ENCODE data around the gene CIC. TPM values are rescaled to one million over a fixed set of nuclear protein-coding genes. Genes with fewer than 3 reads are reported as not detected.
A peak's percentile ranks its signal among the peaks of the same experiment; 100 is the strongest.
"Not testable (repeated sequence)": the region's sequence is repeated elsewhere in the genome, so short reads cannot be mapped to it uniquely, and the experiment has no call there.

CIC gene
- total RNA-seq, 1 donor from 2014 or later, result 34.6 TPM

DNA sequence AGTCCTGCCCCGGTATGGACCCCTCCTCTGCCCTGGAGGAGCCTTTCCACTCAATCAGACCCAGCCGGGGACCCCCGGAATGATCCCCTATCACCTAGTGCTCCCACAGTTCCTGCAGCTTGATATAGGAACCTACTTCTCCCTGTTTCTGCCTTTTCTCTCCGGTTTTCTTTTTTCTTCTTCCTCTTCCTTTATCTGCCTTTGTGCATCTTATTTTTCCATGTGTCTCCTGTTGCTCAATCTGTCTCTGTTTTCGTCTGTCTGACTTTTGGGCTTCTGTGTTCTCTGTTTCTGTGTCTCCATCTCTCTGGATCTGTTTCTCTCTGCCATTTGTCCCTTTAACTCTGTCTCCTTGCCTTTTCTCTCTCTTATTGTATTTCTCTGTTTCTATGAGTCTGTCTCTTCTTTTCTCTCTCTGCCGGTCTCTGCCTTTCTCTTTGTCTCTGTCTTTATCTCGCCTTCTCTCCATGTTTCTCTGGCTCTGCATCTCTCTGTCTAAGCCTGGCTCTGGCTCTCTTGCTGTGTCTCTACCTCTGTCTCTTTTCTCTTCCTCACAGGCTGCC is 66.4 kb downstream of the CIC start:
- ATAC-seq, result no peak
- intact Hi-C loops (cut with DNase I), result no loop called here
- no peak for DNase-seq (ENCODE audit: missing footprints)

DNA sequence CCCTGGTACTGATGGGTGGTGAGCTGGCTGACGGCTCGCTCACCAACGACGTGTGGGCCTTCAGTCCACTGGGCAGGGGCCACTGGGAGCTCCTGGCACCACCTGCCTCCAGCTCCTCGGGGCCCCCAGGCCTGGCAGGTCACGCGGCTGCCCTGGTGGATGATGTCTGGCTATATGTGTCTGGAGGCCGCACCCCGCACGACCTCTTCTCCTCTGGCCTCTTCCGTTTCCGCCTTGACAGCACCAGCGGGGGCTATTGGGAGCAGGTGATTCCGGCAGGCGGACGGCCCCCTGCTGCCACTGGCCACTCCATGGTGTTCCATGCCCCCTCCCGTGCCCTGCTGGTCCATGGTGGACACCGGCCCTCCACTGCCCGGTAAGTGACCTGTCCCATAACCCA is 66.9 kb downstream of the CIC start:
- intact Hi-C loops (cut with DNase I), result no loop called here
- ATAC-seq (no peak), DNase-seq (ENCODE audit: missing footprints) (no peak)

DNA sequence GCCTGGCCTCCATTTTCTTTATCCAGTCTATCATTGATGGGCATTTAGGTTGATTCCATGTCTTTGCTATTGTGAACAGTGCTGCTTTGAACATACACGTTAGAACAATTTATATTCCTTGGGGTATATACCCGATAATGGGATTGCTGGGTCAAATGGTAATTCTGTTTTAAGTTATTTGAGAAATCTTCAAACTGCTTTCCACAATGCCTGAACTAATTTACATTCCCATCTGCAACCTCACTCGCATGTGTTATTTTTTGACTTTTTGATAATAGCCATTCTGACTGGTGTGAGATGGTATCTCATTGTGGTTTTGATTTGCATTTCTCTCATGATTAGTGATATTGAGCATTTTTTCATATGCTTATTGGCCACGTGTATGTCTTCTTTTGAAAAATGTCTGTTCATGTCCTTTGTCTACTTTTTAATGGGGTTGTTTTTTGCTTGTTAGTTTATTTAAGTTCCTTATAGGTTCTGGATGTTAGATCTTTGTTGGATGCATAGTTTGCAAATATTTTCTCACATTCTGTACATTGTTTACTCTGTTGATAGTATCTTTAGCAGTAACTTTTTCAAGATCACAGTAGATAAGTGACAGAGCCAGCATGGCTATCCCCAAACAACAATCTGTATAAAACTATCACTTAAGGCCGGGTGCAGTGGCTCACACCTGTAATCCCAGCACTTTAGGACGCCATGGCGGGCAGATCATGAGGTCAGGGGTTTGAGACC is 70.2 kb downstream of the CIC start:
- ATAC-seq; DNase-seq (ENCODE audit: missing footprints); intact Hi-C loops (cut with DNase I): not testable (repeated sequence)

DNA sequence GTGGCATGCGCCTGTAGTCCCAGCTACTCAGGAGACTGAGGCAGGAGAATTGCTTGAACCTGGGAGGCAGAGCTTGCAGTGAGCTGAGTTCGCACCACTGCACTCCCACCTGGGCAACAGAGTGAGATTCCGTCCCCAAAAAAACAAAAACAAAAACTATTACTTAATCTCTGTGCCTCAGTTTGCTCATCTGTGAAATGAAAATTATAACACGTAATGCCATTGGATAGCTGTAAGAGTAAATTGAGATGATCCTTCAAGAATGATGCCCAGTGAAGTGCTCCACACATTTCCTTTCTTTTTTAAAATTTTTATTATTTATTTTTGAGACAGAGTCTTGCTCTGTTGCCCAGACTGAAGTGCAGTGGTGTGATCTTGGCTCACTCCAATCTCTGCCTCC is 70.9 kb downstream of the CIC start:
- ATAC-seq; DNase-seq (ENCODE audit: missing footprints); intact Hi-C loops (cut with DNase I): not testable (repeated sequence)

DNA sequence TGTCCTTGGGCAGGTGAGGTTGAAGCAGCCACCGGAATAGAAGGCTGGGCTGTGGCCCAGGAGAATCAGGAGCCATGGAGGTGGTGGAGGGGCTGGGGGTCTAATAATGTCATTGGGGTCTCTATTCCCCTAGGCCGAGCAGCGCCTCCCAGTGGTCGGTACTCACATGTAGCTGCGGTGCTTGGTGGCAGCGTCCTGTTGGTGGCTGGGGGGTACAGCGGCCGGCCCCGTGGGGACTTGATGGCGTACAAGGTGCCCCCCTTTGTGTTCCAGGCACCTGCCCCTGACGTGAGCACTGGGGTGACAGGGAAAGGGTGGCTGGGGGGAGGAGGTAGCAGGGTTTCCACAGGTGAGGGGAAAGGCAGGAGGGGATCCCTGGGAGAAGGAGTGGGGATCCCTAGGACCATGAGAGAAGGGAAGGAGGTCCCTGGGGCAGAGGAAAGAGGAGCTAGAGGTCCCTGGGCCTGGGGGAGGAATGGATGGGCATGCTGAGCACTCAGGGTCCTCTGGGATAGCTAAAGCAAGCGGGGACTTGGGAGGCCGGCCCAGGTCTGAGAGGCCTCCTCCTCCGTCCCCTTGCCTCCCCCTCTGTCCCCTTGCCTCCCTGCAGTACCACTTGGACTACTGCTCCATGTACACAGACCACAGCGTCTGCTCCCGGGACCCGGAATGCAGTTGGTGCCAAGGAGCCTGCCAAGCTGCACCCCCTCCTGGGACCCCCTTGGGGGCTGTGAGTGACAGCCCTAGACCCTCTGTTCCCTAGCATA is 74.5 kb downstream of the CIC start:
- ATAC-seq (no peak), DNase-seq (ENCODE audit: missing footprints) (no peak)
- intact Hi-C loops (cut with DNase I), result no loop called here

DNA sequence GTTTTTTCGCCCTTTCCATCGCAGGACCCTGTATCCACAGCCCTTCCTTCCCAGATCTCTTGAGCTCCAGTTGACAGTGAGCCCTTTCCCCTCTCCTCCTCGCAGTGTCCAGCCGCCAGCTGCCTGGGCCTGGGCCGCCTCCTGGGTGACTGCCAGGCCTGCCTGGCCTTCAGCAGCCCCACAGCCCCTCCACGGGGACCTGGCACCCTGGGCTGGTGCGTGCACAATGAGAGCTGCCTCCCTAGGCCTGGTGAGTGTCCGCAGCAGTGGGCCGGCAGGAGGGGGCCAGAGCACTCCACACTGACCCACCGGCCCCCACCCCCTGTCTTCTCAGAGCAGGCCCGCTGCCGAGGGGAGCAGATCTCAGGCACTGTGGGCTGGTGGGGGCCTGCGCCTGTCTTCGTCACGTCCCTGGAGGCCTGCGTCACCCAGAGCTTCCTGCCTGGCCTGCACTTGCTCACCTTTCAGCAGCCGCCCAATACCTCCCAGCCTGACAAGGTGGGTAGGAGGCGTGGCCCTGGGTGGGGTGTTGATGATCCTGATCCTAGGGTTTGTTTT is 75.4 kb downstream of the CIC start:
- DNase-seq (ENCODE audit: missing footprints) (peak; percentile 34), ATAC-seq (no peak)
- intact Hi-C loops (cut with DNase I), result no loop called here

Other genes with a start within 250 kb of the CIC start
- 5.1 TPM for gene GRIK5, start 199.0 kb upstream of the CIC start, total RNA-seq
- gene ZNF574, start 193.1 kb upstream of the CIC start, total RNA-seq, result 9.1 TPM
- gene POU2F2, start 136.8 kb upstream of the CIC start, total RNA-seq, result 1.5 TPM
- 16.7 TPM for gene DEDD2, start 51.6 kb upstream of the CIC start, total RNA-seq
- gene ZNF526, start 48.9 kb upstream of the CIC start, total RNA-seq, result 6.1 TPM
- gene GSK3A, start 26.6 kb upstream of the CIC start, total RNA-seq, result 36.3 TPM
- 44.4 TPM for gene ERF, start 14.1 kb upstream of the CIC start, total RNA-seq
- gene PRR19, start 32.9 kb downstream of the CIC start, total RNA-seq, result 0.51 TPM
- gene PAFAH1B3, start 33.4 kb downstream of the CIC start, total RNA-seq, result 3.7 TPM
- 0.16 TPM for gene TMEM145, start 44.1 kb downstream of the CIC start, total RNA-seq
- 32.6 TPM for gene MEGF8, start 56.4 kb downstream of the CIC start, total RNA-seq
- 0.87 TPM for gene CNFN, start 121.0 kb downstream of the CIC start, total RNA-seq
- gene LIPE, start 158.1 kb downstream of the CIC start, total RNA-seq, result 67.7 TPM
- not detected for gene CXCL17, start 173.7 kb downstream of the CIC start, total RNA-seq